D721Med (cell line): ENCODE results near the gene RIMS1.

Source experiments
- DNase-seq: peaks from one replicate; pipeline ENCODE4 v3.0.0; 2011; ENCODE audit warnings: low spot score; ENCODE audit not compliant: insufficient read length
- FAIRE-seq: peaks from 2 replicates; lab custom pipeline; 2011; peaks lifted over from hg19 to GRCh38; lab: Jason Lieb, UNC
- TF ChIP-seq, protein P1 (sequence below): IDR thresholded peaks from 2 replicates; pipeline ENCODE4 v1.5.1; 2012; ENCODE audit warnings: mild to moderate bottlenecking, control low read depth; ENCODE audit not compliant: insufficient read depth; ENCODE audit errors: missing control alignments

RIMS1 gene

DNA sequence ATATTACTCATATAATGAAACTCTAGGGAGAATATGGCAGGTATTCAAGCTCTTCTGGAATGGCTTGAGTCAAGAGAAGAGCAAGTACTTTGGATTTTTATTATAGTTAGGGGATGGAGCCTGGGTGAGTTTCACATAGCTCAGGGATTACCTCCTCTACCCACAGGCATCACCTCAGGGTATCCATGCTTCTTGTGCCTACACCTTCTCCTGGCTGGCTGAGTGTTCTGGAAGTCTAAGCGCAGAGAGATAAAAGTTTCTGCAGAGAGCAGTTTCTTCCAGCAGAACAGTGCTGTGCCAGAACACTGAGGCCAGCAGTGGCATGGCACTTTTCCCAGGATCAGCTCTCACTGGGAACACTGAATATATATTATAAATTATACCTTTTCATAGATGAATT, 535.8 kb downstream of the RIMS1 start:
- FAIRE-seq (no peak), DNase-seq (no peak)
- TF ChIP-seq, protein P1, sequence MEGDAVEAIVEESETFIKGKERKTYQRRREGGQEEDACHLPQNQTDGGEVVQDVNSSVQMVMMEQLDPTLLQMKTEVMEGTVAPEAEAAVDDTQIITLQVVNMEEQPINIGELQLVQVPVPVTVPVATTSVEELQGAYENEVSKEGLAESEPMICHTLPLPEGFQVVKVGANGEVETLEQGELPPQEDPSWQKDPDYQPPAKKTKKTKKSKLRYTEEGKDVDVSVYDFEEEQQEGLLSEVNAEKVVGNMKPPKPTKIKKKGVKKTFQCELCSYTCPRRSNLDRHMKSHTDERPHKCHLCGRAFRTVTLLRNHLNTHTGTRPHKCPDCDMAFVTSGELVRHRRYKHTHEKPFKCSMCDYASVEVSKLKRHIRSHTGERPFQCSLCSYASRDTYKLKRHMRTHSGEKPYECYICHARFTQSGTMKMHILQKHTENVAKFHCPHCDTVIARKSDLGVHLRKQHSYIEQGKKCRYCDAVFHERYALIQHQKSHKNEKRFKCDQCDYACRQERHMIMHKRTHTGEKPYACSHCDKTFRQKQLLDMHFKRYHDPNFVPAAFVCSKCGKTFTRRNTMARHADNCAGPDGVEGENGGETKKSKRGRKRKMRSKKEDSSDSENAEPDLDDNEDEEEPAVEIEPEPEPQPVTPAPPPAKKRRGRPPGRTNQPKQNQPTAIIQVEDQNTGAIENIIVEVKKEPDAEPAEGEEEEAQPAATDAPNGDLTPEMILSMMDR: no peak

DNA sequence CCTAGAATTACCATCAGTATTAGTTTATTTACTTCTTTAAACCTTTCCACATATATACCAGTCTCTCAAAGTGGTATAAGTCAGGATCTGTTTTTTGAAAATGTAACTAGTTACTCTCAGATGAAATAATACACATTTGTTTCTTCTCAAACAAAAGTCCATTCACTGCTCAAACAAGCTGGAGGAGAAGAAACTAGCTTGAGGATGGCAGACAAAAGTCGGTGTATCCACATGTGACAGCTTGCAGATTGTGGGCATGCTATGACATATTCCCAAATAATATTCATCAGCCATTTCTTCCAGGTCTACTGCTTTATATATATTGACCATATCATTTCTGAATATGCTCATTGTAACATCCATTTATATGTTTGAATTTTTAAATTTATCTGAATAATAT, 538.1 kb downstream of the RIMS1 start:
- no peak for FAIRE-seq
- DNase-seq: no peak
- TF ChIP-seq, protein P1: no peak

DNA sequence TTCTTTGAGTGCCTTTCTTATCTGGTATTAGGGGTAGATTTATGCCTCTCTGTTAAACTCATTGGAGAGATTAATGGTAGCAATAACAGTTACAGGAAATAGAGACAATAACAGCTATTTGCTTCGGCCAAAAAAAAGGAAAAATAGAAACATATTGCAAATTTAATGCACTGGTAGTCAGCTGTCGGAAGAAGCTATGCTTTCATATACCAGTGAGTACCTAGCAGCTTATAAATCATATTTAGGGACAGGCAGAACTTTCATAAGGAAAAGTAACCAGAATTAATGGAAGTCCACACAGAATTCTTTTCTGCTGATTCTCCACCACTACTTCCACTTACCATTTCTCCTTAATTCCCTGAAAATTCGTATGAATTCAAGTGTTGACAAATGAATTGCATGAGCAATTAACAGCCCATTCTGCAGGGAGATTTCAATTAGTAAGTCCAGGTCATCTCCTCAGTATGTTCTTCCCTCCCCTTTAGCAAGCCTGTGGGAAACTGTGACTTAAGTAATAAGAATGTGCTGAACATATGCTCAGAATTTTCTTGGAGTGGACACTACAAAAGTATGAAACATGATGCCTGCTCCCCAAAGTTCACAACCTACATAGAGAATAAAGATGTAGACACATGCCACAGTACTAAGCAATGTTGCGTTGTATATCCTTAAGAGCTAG, 538.8 kb downstream of the RIMS1 start:
- TF ChIP-seq, protein P1: no peak
- DNase-seq: no peak
- peak; percentile 25 for FAIRE-seq

DNA sequence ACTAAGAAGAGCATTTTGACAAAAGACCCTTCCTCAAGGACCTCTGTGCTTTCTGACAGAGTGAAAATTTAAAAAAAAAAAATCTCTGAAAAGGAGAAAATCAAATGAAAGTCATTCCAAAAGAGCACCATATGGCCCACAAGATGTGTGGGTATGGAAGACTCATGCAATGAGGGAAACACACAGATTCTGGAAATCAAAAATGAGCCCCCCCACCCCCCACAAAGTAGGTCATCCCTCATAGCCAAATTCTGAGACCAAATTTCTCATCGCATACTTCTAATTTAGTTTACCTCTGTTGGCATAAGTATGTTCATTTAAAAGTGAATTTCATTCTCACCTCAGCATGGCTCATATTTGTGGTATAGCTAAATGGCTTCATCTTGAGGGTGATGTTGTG, 554.3 kb downstream of the RIMS1 start:
- DNase-seq (no peak), FAIRE-seq (no peak)
- TF ChIP-seq, protein P1: no peak

DNA sequence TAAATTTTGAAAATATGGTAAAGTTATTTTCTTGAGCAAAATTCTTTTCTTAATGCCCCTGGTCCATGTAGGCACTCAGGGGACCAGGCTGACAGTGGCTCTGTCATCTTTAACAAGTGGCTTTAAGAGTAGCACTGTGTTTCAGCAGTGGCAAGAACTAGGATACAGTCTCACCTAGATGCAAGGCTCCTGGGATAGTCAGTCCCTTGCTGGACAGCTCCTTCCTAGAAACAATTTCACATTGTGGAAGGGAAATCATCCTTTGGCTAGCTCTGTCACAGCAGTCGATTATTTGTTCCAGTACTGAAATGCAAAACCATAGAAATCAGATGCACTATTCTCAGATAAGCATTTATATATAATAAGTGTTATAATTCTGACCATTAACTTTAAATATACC, 560.1 kb downstream of the RIMS1 start:
- DNase-seq (no peak), FAIRE-seq (no peak)
- TF ChIP-seq, protein P1: no peak
